Measurements from ENCODE around the gene PPP1R14B. TPM values are rescaled to one million over a fixed set of nuclear protein-coding genes. Genes with fewer than 3 reads are reported as not detected.
A peak's percentile ranks its signal among the peaks of the same experiment; 100 is the strongest.

PPP1R14B gene
- total RNA-seq, 1 donor from 2014 or later: 187 TPM

- no peak for TF ChIP-seq CTCF (conservative IDR thresholded peaks at IDR 0.05)
- Mint-ChIP-seq H3K4me1 (ENCODE audit: unreplicated experiment) (peaks cover 3% of the 10 kb centered on the region), H3K36me3 (peaks cover 10% of the 10 kb centered on the region), H3K9me3 (no peaks in the 10 kb centered on the region), H3K4me3 (no peak overlapping the region), H3K27me3 (peaks cover 69% of the 10 kb centered on the region), H3K27ac (no peak overlapping the region)
- DNase-seq (ENCODE audit: extremely low spot score, unreplicated experiment): no peak
These were observed 45.2 kb upstream of the PPP1R14B start for GRCh38 chr11:64291752-64292459.

- peaks cover 10% of the 10 kb centered on the region for H3K36me3 Mint-ChIP-seq
- TF ChIP-seq CTCF (conservative IDR thresholded peaks at IDR 0.05): no peak
- no peak for DNase-seq (ENCODE audit: extremely low spot score, unreplicated experiment)
- no peaks in the 10 kb centered on the region for H3K9me3 Mint-ChIP-seq
- H3K27me3 Mint-ChIP-seq: peaks cover 63% of the 10 kb centered on the region
- no peak within 1 kb of the TSS for H3K27ac Mint-ChIP-seq
- H3K4me1 Mint-ChIP-seq (ENCODE audit: unreplicated experiment): peaks cover 9% of the 10 kb centered on the region
- peak within 1 kb of the TSS; percentile 81 for H3K4me3 Mint-ChIP-seq
These were observed 44.6 kb upstream of the PPP1R14B start, which contains the start of gene KCNK4 for GRCh38 chr11:64291262-64291751. KCNK4 (plus strand) TSS chr11:64291302; CDS start chr11:64293019, 1,717 bp downstream.

- Mint-ChIP-seq H3K4me1 (ENCODE audit: unreplicated experiment) (peaks cover 9% of the 10 kb centered on the region), H3K4me3 (peak overlapping the region; percentile 81), H3K27me3 (peaks cover 56% of the 10 kb centered on the region), H3K9me3 (no peaks in the 10 kb centered on the region), H3K36me3 (peaks cover 10% of the 10 kb centered on the region), H3K27ac (no peak overlapping the region)
- TF ChIP-seq CTCF (conservative IDR thresholded peaks at IDR 0.05): no peak
- DNase-seq (ENCODE audit: extremely low spot score, unreplicated experiment): no peak
These were observed 43.9 kb upstream of the PPP1R14B start for GRCh38 chr11:64290352-64291261.

- Mint-ChIP-seq H3K27ac (no peak overlapping the region), H3K4me3 (peak overlapping the region; percentile 44), H3K36me3 (peaks cover 10% of the 10 kb centered on the region), H3K9me3 (no peaks in the 10 kb centered on the region), H3K4me1 (ENCODE audit: unreplicated experiment) (peaks cover 9% of the 10 kb centered on the region), H3K27me3 (peaks cover 41% of the 10 kb centered on the region)
- DNase-seq (ENCODE audit: extremely low spot score, unreplicated experiment): no peak
- no peak for TF ChIP-seq CTCF (conservative IDR thresholded peaks at IDR 0.05)
These were observed 42.3 kb upstream of the PPP1R14B start for GRCh38 chr11:64289002-64289564.

- Mint-ChIP-seq H3K9me3 (no peaks in the 10 kb centered on the region), H3K27me3 (peaks cover 33% of the 10 kb centered on the region), H3K4me3 (no peak overlapping the region), H3K4me1 (ENCODE audit: unreplicated experiment) (peaks cover 9% of the 10 kb centered on the region), H3K27ac (no peak overlapping the region), H3K36me3 (peaks cover 10% of the 10 kb centered on the region)
- no peak for TF ChIP-seq CTCF (conservative IDR thresholded peaks at IDR 0.05)
- DNase-seq (ENCODE audit: extremely low spot score, unreplicated experiment): no peak
These were observed 41.6 kb upstream of the PPP1R14B start for GRCh38 chr11:64288353-64288750.
